Activated CD4-positive, CD25-positive, alpha-beta regulatory T cell (primary cell): Measurements from ENCODE around the gene H1-8.
"Not testable (repeated sequence)": the region's sequence is repeated elsewhere in the genome, so short reads cannot be mapped to it uniquely, and the experiment has no call there.

ENCODE experiments used
- DNase-seq, 4 experiments: peaks; one replicate each; lab custom pipeline; 2025; lab: John Stamatoyannopoulos, UW

Gene H1-8

GRCh38 chr3:129533406-129533805 lies 9.6 kb upstream of the H1-8 start:
- DNase-seq = no peak

GRCh38 chr3:129534428-129535027 lies 8.4 kb upstream of the H1-8 start:
- DNase-seq = no peak

GRCh38 chr3:129535075-129535474 lies 7.9 kb upstream of the H1-8 start:
- DNase-seq = no peak

- DNase-seq = no peak
Observed at GRCh38 chr3:129536374-129536667, 6.7 kb upstream of the H1-8 start.

GRCh38 chr3:129536804-129537203 lies 6.2 kb upstream of the H1-8 start:
- no peak for DNase-seq

GRCh38 chr3:129539206-129539605 lies 3.8 kb upstream of the H1-8 start:
- DNase-seq = no peak

GRCh38 chr3:129540776-129541516 lies 2.0 kb upstream of the H1-8 start:
- DNase-seq = no peak

- no peak for DNase-seq
Observed at GRCh38 chr3:129542747-129543146, 228 bp upstream of the H1-8 start.

- DNase-seq = no peak
Observed at GRCh38 chr3:129543999-129544398, 1.0 kb downstream of the H1-8 start.

GRCh38 chr3:129545951-129546350 lies 3.0 kb downstream of the H1-8 start:
- DNase-seq = not testable (repeated sequence)

GRCh38 chr3:129547241-129547640 lies 4.3 kb downstream of the H1-8 start:
- DNase-seq = no peak

GRCh38 chr3:129548104-129548965 lies 5.4 kb downstream of the H1-8 start:
- DNase-seq = no peak

- DNase-seq = no peak
Observed at GRCh38 chr3:129549006-129549800, 6.2 kb downstream of the H1-8 start.

- DNase-seq = no peak
Observed at GRCh38 chr3:129549805-129550204, 6.8 kb downstream of the H1-8 start.

GRCh38 chr3:129552287-129553050 lies 9.5 kb downstream of the H1-8 start:
- DNase-seq = no peak

GRCh38 chr3:129553171-129553570 lies 10.2 kb downstream of the H1-8 start:
- DNase-seq = no peak

GRCh38 chr3:129553719-129554118 lies 10.7 kb downstream of the H1-8 start:
- DNase-seq = no peak

- no peak for DNase-seq
Observed at GRCh38 chr3:129554356-129555152, 11.6 kb downstream of the H1-8 start.

GRCh38 chr3:129555153-129555550 lies 12.2 kb downstream of the H1-8 start:
- DNase-seq = no peak

GRCh38 chr3:129555616-129556357 lies 12.8 kb downstream of the H1-8 start:
- DNase-seq = no peak
